Thyroid gland (tissue), 4 donors: ENCODE data around the gene RCOR2. TPM values are rescaled to one million over a fixed set of nuclear protein-coding genes. Genes with fewer than 3 reads are reported as not detected.

Experiments
- DNase-seq, 2 donors: peaks; one replicate each; pipeline ENCODE4 v3.0.0-alpha.2; 2019
- H3K27ac ChIP-seq, 3 donors: fragments of 200-600 bp; sonication (generic); 1 replicate in 2 of 3; 2 replicates in 1 of 3; pipeline ENCODE4 v1.5.1; 2016 to 2019; ENCODE audit warnings: mild to moderate bottlenecking in 1 of 3, moderate library complexity in 1 of 3
- H3K27me3 ChIP-seq: fragments of 200-600 bp; sonication (generic); one replicate; pipeline ENCODE4 v1.5.1; 2019
- H3K36me3 ChIP-seq, 2 donors: fragments of 200-600 bp; sonication (generic); one replicate each; pipeline ENCODE4 v1.5.1; 2016 to 2019
- H3K4me1 ChIP-seq, 2 donors: fragments of 200-600 bp; sonication (generic); one replicate each; pipeline ENCODE4 v1.5.1; 2017 to 2019
- H3K4me3 ChIP-seq, 3 donors: fragments of 200-600 bp; sonication (generic); replicated peaks in 1 of 3; 1 replicate in 2 of 3; 2 replicates in 1 of 3; pipeline ENCODE4 v1.5.1; 2016; ENCODE audit warnings: mild to moderate bottlenecking in 1 of 3
- H3K9me3 ChIP-seq: fragments of 200-600 bp; sonication (generic); one replicate; pipeline ENCODE4 v1.5.1; 2017
- POLR2A ChIP-seq, 2 donors: fragments of 450-650 bp; IDR thresholded peaks; one replicate each; pipeline ENCODE4 v1.6.1; 2017; ENCODE audit warnings: antibody characterized with exemption in 2 of 2, mild to moderate bottlenecking in 2 of 2, moderate library complexity in 1 of 2
- WGBS, 2 donors: methylation state at CpG; one replicate each; pipeline ENCODE4 v1.1.5; 2017; 5-methylcytosine and 5-hydroxymethylcytosine counted together
- intact Hi-C: fragments of 100-400 bp; cut with DNase I; formaldehyde crosslinking; loops from one replicate; pipeline ENCODE4 v1.15.1; 2023
- total RNA-seq, 4 donors: library from RNA; depleted of rRNA; stranded (reverse); fragments of >200 nt; gene quantifications; one replicate each; pipeline ENCODE4 v1.2.3, GENCODE V29; 2016
- TF ChIP-seq, protein P1 (sequence below), 6 experiments: fragments of 200-600 bp in 3 of 6; fragments of 450-650 bp in 3 of 6; sonication (generic) in 3 of 6; IDR thresholded peaks; one replicate each; pipeline ENCODE4 v1.5.1; 2016 to 2019; ENCODE audit warnings: antibody characterized with exemption in 6 of 6, mild to moderate bottlenecking in 2 of 6, inconsistent platforms in 1 of 6, moderate library complexity in 1 of 6

Gene RCOR2
- total RNA-seq, 4 donors from 2014 or later, result 0.24 TPM; not detected in 3

GRCh38 chr11:63897459-63898146 is 19.4 kb downstream of the RCOR2 start:
- TF ChIP-seq, protein P1, sequence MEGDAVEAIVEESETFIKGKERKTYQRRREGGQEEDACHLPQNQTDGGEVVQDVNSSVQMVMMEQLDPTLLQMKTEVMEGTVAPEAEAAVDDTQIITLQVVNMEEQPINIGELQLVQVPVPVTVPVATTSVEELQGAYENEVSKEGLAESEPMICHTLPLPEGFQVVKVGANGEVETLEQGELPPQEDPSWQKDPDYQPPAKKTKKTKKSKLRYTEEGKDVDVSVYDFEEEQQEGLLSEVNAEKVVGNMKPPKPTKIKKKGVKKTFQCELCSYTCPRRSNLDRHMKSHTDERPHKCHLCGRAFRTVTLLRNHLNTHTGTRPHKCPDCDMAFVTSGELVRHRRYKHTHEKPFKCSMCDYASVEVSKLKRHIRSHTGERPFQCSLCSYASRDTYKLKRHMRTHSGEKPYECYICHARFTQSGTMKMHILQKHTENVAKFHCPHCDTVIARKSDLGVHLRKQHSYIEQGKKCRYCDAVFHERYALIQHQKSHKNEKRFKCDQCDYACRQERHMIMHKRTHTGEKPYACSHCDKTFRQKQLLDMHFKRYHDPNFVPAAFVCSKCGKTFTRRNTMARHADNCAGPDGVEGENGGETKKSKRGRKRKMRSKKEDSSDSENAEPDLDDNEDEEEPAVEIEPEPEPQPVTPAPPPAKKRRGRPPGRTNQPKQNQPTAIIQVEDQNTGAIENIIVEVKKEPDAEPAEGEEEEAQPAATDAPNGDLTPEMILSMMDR (IDR thresholded peaks at IDR 0.05), result no peak
- intact Hi-C loops, result no loop called here
- peaks cover 8 to 15% of the 10 kb centered on the region in 2 donors for H3K4me1 ChIP-seq
- H3K27me3 ChIP-seq, result no peaks in the 10 kb centered on the region
- 92 to 94% methylated on average over 8 to 10 of the region's 10 CpGs for WGBS, 2 donors
- peaks cover 45 to 47% of the 10 kb centered on the region in 2 donors for H3K36me3 ChIP-seq
- no peaks in the 10 kb centered on the region for H3K9me3 ChIP-seq
- no peak for DNase-seq
- H3K4me3 ChIP-seq, result no peak overlapping the region
- H3K27ac ChIP-seq, result no peak overlapping the region

DNA sequence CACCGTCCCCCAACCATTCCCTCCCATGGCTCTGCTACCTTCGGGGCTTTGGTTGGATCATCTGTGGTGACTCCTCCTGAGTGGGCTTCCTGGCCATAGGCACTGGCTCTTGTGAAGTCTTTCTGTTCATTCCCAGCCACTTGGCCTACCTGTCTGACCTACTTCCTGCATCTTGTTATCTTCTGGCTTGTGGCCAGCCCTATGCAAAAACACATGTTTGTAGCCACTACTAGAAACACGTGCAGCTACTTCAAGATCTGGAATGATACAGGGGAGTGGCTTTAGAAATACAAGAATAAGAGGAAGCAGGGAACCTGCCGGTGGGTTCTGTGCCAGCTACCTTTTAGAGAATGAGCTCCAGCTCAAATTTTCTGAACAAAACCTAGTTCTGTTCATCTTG is 20.9 kb downstream of the RCOR2 start:
- Histone ChIP-seq H3K27me3 (no peaks in the 10 kb centered on the region), H3K4me3 (no peak overlapping the region), H3K4me1 (peaks cover 8 to 19% of the 10 kb centered on the region in 2 donors), H3K27ac (peak overlapping the region in 2 of 3 donors; percentile 25 to 44), H3K9me3 (no peaks in the 10 kb centered on the region), H3K36me3 (peaks cover 34 to 35% of the 10 kb centered on the region in 2 donors)
- peak; percentile 86 to 90 for DNase-seq
- TF ChIP-seq POLR2A (IDR thresholded peaks at IDR 0.05), result no peak
- TF ChIP-seq, protein P1 (IDR thresholded peaks at IDR 0.05), result no peak
- WGBS, 2 donors, result 47 to 48% methylated on average over 4 of the region's 4 CpGs
- intact Hi-C loops, result no loop called here

GRCh38 chr11:63893355-63893754 is 23.6 kb downstream of the RCOR2 start:
- TF ChIP-seq POLR2A (IDR thresholded peaks at IDR 0.05), result no peak
- TF ChIP-seq, protein P1 (IDR thresholded peaks at IDR 0.05), result no peak
- Histone ChIP-seq H3K27me3 (no peaks in the 10 kb centered on the region), H3K36me3 (peaks cover 8% of the 10 kb centered on the region in 2 donors), H3K9me3 (no peaks in the 10 kb centered on the region), H3K4me1 (peaks cover 34 to 45% of the 10 kb centered on the region in 2 donors), H3K4me3 (no peak overlapping the region), H3K27ac (no peak overlapping the region)
- DNase-seq, result no peak
- 98 to 99% methylated on average over 6 of the region's 6 CpGs for WGBS, 2 donors
- intact Hi-C loops, result no loop called here

- H3K36me3 ChIP-seq, result peaks cover 3 to 5% of the 10 kb centered on the region in 2 donors
- no peaks in the 10 kb centered on the region for H3K27me3 ChIP-seq
- 48 to 49% methylated on average over 3 of the region's 3 CpGs for WGBS, 2 donors
- H3K9me3 ChIP-seq, result no peaks in the 10 kb centered on the region
- peaks cover 46 to 56% of the 10 kb centered on the region in 2 donors for H3K4me1 ChIP-seq
- no peak overlapping the region for H3K27ac ChIP-seq
- intact Hi-C loops, result no loop called here
- DNase-seq, result no peak
- H3K4me3 ChIP-seq, result no peak overlapping the region
- TF ChIP-seq, protein P1 (IDR thresholded peaks at IDR 0.05), result no peak
- no peak for TF ChIP-seq POLR2A (IDR thresholded peaks at IDR 0.05)
Observed at GRCh38 chr11:63892228-63892627, 24.7 kb downstream of the RCOR2 start.

GRCh38 chr11:63890368-63890767 is 26.6 kb downstream of the RCOR2 start:
- Histone ChIP-seq H3K4me1 (peaks cover 43 to 51% of the 10 kb centered on the region in 2 donors), H3K4me3 (no peak overlapping the region), H3K27me3 (no peaks in the 10 kb centered on the region), H3K9me3 (no peaks in the 10 kb centered on the region), H3K27ac (peak overlapping the region; percentile 81 to 93 (median 90)), H3K36me3 (peaks cover 0 to 3% of the 10 kb centered on the region in 2 donors)
- peak in 1 of 2 donors; percentile 36 for DNase-seq
- intact Hi-C loops, result no loop called here
- WGBS, 2 donors, result 66 to 68% methylated on average over 7 of the region's 7 CpGs
- TF ChIP-seq, protein P1 (IDR thresholded peaks at IDR 0.05), result no peak
- TF ChIP-seq POLR2A (IDR thresholded peaks at IDR 0.05), result no peak
